ENCODE measurements around the gene SMURF2. TPM values are rescaled to one million over a fixed set of nuclear protein-coding genes. Genes with fewer than 3 reads are reported as not detected.
A peak's percentile ranks its signal among the peaks of the same experiment; 100 is the strongest.

Gene SMURF2
- total and polyA plus RNA-seq, 9 of the 15 experiments (the other 6 are each of a cell fraction or from before 2014, with no cell fraction given): 3.8 to 22.0 (median 14.8) TPM

DNA sequence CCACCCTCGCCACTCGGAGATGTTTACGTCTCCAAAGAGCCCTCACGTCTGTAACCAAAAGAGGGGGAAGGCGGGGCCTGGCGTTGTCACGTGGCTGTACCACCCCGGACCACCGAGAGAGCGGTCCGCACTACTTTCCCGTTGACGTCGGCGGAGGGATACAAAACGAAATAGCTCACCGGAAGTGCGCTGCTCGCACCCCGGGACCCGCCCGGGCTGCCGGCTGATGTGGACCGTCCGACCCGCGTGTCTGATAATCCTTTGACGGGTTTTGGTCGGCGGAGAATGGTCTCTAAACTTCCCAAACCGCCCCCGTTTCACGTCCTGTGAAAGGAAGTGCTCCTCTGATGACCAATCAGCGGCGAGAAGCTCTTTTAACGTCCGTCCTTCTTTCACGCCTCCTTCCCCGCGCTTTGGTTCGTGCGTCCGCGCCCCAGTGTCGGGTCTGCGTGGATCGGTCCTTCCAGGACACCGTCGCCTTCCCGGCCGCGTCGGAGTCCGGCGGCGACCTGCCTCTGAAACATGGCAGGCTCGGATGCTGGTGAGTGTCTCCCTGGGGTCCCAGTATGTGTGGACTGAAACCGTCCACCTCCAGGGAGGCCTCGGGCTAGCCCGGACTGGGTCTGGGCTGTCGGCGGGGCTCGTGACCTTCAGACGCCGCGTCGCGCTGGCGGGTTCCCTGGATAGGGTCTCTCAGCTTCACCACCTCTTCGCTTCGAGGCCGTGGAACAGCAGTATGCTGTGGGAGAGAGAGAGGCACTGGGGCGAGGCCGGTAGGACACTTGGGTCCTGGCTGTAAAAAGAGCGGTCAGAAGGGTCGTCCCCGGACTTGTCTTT lies 155.3 kb downstream of the SMURF2 start, which contains the start of gene CEP95:
TSS of gene CEP95 (plus strand) at position 402 of the 837 bp plus-strand sequence. CDS start at position 523, 121 bp downstream.
- Histone ChIP-seq H3K27ac (ENCODE audit: extremely low read depth, low read depth, low read length) (peak within 1 kb of the TSS; percentile 97), H3K36me3 (ENCODE audit: control insufficient read depth, insufficient read depth, low read length) (peaks cover 73% of the 10 kb centered on the region), H3K9me1 (ENCODE audit: control insufficient read depth, insufficient read depth, low read length) (no peaks in the 10 kb centered on the region), H3K4me2 (ENCODE audit: insufficient read depth, low read length) (peak within 1 kb of the TSS; percentile 98), H4K20me1 (replicated peaks; ENCODE audit: control insufficient read depth, insufficient read depth, low read length) (peaks cover 23% of the 10 kb centered on the region), H3K79me2 (ENCODE audit: control insufficient read depth, insufficient read depth, low read length) (peaks cover 82% of the 10 kb centered on the region), H2AFZ (ENCODE audit: low read depth, low read length) (peak within 1 kb of the TSS; percentile 82), H3K9ac (ENCODE audit: insufficient read depth in 1 of 2, low read depth in 2 of 2, low read length in 2 of 2) (peak within 1 kb of the TSS; percentile 98 to 99), H3K4me3 (peak within 1 kb of the TSS; percentile 77), H3K4me1 (replicated peaks in 1 of 2; ENCODE audit: control insufficient read depth in 2 of 2, insufficient read depth in 2 of 2, low read length in 2 of 2) (peaks cover 6 to 13% of the 10 kb centered on the region in 2 experiments; a peak in 3 of 5 replicates), H3K9me3 (replicated peaks; ENCODE audit: control insufficient read depth, insufficient read depth, low read depth, low read length) (no peaks in the 10 kb centered on the region), H3K27me3 (ENCODE audit: control insufficient read depth in 2 of 2, insufficient read depth in 2 of 2, low read length in 2 of 2) (no peaks in the 10 kb centered on the region)
- DNase-seq (ENCODE audit: extremely low read depth in 1 of 4, low spot score in 3 of 4) (peak in 3 of 4 experiments; percentile 80 to 95 (median 88)), ATAC-seq (peak; percentile 76), FAIRE-seq (no peak)
- ChIA-PET CTCF (ENCODE audit: low intra/inter-chr PET ratio) (interaction anchor here (0.7 to 0.9 kb wide), 2 partner anchors 87 kb away, joined by 3 read pairs; no protein-coding TSS in a partner anchor), POLR2A (interaction anchor here (0.6 to 5.2 kb wide), 32 partner anchors 9 to 233 kb away, joined by 3 to 114 read pairs (median 6); partner anchors contain the start of gene POLG2)
- WGBS (ENCODE audit: insufficient coverage, low coverage, missing lambda C conversion rate): under 1% methylated on average over 58 of the region's 77 CpGs
- intact Hi-C loops (cut with micrococcal nuclease): loop anchor here (5.0 to 10.0 kb wide), 2 partner anchors 91 to 228 kb away; no protein-coding TSS in a partner anchor
- in situ Hi-C loops (cut with MboI): no loop called here
- BruUV-seq (replicated peaks): no TSS peak
- TF ChIP-seq KHSRP (IDR thresholded peaks at IDR 0.05) (no peak), ZNF140 (CRISPR knock-in tag; IDR thresholded peaks at IDR 0.05) (no peak), ZBTB1 (CRISPR knock-in tag; IDR thresholded peaks at IDR 0.05; ENCODE audit: borderline replicate concordance, low read depth) (no peak; the same call in 1 of the 2 replicates), SOX6 (IDR thresholded peaks at IDR 0.05) (peak; percentile 63), SMAD3 (CRISPR knock-in tag; conservative IDR thresholded peaks at IDR 0.05) (no peak), FOS (IDR thresholded peaks at IDR 0.05; ENCODE audit: extremely low read depth, insufficient read length) (no peak), HDAC2 (IDR thresholded peaks at IDR 0.05) (peak; percentile 80), RBM22 (IDR thresholded peaks at IDR 0.05; ENCODE audit: low read depth, low read length, poor library complexity, severe bottlenecking) (peak; percentile 53), TBP (optimal IDR thresholded peaks at IDR 0.05; ENCODE audit: low read depth, low read length) (no peak), EP300 (IDR thresholded peaks at IDR 0.05; ENCODE audit: low read length) (peak; percentile 15; the same call in 1 of the 2 replicates), NBN (IDR thresholded peaks at IDR 0.05; ENCODE audit: low read depth) (peak; percentile 89), ZNF311 (CRISPR knock-in tag; IDR thresholded peaks at IDR 0.05) (no peak), ELF2 (CRISPR knock-in tag; IDR thresholded peaks at IDR 0.05) (peak; percentile 89), ZNF444 (CRISPR knock-in tag; IDR thresholded peaks at IDR 0.05) (no peak), ETS2 (tag; IDR thresholded peaks at IDR 0.05; ENCODE audit: borderline replicate concordance, poor library complexity, severe bottlenecking) (peak; percentile 92), ZNF586 (CRISPR knock-in tag; conservative IDR thresholded peaks at IDR 0.05) (no peak), CREM (IDR thresholded peaks at IDR 0.05; ENCODE audit: low read depth) (peak; percentile 90), FOXA1 (IDR thresholded peaks at IDR 0.05; ENCODE audit: borderline replicate concordance) (no peak)
- TF ChIP-seq, protein P1, sequence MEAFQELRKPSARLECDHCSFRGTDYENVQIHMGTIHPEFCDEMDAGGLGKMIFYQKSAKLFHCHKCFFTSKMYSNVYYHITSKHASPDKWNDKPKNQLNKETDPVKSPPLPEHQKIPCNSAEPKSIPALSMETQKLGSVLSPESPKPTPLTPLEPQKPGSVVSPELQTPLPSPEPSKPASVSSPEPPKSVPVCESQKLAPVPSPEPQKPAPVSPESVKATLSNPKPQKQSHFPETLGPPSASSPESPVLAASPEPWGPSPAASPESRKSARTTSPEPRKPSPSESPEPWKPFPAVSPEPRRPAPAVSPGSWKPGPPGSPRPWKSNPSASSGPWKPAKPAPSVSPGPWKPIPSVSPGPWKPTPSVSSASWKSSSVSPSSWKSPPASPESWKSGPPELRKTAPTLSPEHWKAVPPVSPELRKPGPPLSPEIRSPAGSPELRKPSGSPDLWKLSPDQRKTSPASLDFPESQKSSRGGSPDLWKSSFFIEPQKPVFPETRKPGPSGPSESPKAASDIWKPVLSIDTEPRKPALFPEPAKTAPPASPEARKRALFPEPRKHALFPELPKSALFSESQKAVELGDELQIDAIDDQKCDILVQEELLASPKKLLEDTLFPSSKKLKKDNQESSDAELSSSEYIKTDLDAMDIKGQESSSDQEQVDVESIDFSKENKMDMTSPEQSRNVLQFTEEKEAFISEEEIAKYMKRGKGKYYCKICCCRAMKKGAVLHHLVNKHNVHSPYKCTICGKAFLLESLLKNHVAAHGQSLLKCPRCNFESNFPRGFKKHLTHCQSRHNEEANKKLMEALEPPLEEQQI (IDR thresholded peaks at IDR 0.05): no peak
- TF ChIP-seq, protein P2, sequence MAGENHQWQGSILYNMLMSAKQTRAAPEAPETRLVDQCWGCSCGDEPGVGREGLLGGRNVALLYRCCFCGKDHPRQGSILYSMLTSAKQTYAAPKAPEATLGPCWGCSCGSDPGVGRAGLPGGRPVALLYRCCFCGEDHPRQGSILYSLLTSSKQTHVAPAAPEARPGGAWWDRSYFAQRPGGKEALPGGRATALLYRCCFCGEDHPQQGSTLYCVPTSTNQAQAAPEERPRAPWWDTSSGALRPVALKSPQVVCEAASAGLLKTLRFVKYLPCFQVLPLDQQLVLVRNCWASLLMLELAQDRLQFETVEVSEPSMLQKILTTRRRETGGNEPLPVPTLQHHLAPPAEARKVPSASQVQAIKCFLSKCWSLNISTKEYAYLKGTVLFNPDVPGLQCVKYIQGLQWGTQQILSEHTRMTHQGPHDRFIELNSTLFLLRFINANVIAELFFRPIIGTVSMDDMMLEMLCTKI (IDR thresholded peaks at IDR 0.05; ENCODE audit: partially characterized antibody): no peak

All from K562 (cell line).